HG03520 (cell line): ENCODE results near the gene LRRC8E.
"Not testable (repeated sequence)": the region's sequence is repeated elsewhere in the genome, so short reads cannot be mapped to it uniquely, and the experiment has no call there.

ENCODE experiments used
- ATAC-seq: cut with Tn5 transposase; IDR thresholded peaks from one replicate; pipeline ENCODE4 v1.9.1; 2021; ENCODE audit warnings: mild to moderate bottlenecking, moderate library complexity; ENCODE audit not compliant: unreplicated experiment

LRRC8E gene

DNA sequence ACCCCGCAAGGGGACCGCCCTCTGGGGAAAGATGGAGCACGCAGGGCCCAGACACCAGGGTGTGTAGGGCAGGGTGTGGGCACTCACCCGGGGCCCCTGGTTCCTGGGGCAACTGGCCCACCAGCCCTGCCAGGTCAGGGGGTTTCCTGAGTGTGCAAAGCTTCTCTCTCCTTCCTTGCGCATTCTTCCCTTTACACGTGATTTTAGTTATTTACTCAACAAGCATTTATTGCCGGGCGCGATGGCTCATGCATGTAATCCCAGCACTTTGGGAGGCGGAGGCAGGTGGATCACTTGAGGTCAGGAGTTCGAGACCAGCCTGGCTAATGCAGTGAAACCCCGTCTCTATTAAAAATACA is 34.6 kb upstream of the LRRC8E start:
- ATAC-seq: no peak

DNA sequence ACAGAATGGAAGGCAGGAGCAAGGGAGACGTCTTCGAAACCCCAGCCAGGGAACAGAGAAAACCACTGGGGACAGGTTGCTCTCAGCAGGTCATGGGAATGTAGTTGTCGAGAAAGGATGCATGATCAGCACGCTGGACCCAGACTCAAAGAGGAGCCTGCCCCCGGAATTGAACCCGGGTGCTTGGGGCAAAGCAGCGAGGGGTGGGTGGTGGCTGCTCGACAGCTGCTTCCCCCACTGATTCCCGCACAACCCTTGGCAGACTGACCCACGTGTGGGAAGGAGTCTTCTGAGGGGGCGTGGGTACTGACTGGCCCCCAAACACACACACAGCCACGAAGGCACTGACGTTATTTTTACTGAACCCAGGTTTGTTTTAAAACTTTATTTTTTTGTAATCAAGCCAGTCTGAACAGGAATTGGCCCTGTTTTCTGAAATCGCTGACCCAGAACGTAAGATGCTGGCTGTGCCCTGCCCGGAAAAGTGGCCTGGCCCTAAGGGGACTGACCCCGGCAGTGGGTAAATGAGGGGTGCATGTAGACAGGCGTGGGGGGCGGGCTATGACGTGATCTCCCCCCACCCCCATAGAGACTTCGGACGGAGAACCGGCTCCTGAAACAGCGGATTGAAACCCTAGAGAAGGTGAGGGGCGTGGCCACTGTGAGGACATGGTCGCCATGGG is 32.7 kb upstream of the LRRC8E start:
- no peak for ATAC-seq

DNA sequence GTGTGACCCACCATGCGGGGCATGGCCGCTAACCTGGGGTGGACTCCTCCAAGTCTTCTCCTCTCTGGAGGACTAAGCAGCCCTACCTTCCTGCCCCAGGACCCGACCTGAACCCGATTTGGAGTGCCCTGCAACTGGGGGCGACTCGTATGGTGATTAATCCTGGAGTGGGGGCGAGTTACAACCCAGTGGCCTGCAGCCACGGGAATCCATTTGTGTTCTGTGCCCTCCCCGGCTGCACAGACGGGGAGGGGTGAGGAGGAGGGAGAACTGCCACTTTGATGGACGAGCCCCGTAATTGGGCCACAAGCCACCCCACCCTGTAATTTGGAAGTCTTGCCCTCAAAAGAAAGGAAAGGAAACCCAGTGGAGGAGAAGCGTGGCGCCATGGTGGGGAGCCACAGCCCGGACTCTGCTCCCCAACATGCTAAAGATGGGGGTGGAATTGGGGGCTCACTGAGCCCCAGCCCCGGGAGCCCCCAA is 32.2 kb upstream of the LRRC8E start:
- ATAC-seq: no peak

DNA sequence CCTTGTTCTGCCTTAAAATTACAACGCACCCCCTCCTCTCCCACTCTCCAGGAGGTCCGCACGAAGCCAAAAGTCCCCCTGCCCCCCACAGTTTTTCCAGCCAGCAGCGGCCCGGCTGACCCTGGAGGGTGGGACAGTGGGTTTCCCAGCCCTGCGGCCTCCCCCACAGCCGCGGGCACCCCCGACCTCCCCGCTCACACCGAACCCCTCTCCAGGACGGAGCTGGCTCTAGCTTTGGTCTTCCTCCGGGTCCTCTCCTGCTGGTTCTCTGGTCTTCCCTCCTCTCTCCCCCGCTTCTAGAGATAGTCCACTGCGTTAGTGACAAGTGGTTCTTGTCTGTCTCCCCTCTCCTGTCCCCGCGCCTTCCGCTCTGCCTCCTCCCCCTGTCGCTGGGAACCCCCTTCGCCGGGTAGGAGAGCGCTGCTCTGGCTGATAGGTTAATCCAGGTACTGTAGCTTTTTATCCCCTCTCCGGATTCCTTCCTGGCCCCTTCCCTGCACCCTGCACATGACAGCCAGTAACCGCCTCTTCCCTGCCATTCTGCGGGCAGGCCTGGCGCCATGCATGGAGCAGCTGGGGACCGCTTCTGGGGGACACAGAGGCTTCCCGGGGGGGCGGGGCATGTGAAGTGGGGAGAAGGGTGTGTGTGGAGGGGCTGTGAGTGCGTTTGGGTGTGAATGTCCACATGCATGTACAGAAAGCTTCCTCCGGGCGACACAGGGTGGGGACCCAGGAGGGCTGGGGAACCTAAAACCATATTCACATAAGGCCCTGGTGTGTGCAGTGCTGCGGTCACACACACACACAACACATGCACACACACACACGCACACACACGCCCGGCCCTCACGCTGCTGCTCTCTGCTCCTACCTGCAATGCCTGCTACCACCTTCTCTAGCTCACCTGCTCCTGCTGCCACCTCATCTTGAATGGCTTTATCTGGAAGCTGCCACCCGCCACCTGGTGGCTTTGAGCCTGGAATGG is 31.3 kb upstream of the LRRC8E start:
- no peak for ATAC-seq

DNA sequence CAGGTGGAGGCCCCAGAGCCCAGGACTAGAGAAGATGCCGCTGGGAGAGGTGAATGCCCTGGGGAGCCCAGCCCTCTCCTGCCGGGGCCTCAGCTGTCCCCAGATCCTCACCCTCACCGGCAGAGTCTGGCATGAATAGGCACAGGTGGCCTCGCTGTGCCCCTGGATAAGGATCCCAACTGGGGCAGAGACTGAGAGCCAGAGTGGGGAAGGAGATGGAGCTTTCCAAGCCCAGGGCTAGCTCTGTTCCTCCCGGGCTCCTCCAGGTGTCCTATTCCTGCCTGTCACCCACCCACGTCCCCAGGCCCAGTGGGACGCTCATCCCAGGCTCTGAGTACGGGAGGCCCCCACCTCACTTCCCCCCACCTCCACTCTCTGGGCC is 30.6 kb upstream of the LRRC8E start:
- ATAC-seq: no peak

DNA sequence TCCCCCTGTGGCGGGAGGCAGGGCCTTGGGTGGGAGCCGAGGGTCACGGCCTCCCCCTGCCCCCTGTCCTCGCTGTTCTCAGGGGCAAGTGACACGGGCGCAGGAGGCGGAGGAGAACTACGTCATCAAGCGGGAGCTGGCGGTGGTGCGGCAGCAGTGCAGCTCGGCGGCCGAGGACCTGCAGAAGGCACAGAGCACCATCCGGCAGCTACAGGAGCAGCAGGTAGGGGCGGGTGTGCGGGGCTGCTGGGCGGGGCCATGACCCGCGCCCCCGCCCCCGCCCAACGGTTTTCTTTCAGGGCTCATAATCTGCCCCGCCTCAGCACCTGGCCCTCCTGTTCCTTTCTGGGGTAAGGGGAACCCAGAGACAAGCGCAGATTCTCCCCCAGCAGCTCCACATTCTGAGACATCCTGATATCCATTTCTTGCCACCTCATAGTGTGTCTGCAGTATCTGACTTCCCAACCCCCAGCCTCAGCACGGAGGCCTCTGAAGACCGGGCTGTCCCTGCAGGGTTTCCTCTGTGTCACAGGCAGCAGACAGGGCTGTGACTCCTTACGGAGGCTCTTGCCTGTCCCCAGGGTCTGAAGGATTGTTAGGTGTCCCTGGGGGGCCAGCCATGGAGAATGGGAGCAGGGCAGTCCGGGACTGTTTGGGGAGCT is 30.1 kb upstream of the LRRC8E start:
- no peak for ATAC-seq

DNA sequence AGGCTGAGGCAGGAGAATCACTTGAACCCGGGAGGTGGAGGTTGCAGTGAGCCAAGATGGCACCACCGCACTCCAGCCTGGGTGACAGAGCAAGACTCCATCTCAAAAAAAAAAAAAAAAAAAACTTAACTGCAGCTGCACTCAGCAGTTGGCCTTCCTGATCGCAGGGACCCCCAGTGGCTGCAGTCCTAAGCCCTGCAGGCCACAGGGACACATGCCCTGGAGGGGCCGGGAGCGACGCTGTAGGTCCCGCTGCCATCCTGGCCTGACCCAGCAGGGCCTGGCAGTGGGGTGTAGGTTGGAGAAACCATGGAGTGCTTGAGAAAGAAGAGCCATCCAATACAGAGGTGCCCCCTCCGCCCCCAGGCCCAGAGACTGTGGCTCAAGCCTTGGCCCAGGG is 29.2 kb upstream of the LRRC8E start:
- not testable (repeated sequence) for ATAC-seq

DNA sequence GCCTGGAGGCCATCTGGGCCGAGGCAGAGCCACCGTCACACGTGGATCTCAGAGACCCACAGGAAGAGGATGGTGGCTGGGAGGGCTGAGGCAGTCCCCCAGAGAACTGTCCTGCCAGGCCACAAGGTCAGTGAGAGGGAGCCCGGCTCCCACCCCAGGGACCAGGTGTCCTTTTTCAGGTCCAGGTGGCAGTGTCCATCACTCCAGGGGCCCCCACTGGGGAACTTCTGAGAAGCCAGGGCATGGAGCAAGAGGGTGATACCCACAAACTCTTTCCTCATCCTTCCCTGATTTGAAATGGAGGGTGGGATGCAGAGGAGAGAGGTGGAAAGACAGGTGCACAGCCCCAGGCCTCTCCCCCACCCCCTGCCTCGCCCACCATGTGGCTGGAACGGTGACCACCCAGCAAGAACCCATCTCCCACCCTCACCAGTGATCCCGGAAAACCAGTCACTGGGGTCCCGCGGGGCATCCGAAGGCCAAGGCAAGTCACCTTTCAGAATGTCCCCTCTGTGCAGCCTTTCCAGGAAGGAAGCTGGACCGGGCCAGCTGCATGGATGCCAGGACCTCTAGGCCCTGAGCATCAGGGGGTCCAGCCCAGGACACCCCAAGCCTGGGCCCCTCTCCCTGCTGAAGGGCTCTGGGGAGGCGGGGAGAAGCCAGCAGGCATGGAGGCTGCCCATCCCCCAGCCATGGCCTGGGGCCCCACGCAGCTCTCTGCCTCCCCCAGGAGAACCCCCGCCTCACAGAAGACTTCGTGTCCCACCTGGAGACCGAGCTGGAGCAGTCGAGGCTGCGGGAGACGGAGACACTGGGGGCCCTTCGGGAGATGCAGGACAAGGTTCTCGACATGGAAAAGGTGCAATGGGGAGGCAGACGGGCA is 28.2 kb upstream of the LRRC8E start:
- no peak for ATAC-seq

DNA sequence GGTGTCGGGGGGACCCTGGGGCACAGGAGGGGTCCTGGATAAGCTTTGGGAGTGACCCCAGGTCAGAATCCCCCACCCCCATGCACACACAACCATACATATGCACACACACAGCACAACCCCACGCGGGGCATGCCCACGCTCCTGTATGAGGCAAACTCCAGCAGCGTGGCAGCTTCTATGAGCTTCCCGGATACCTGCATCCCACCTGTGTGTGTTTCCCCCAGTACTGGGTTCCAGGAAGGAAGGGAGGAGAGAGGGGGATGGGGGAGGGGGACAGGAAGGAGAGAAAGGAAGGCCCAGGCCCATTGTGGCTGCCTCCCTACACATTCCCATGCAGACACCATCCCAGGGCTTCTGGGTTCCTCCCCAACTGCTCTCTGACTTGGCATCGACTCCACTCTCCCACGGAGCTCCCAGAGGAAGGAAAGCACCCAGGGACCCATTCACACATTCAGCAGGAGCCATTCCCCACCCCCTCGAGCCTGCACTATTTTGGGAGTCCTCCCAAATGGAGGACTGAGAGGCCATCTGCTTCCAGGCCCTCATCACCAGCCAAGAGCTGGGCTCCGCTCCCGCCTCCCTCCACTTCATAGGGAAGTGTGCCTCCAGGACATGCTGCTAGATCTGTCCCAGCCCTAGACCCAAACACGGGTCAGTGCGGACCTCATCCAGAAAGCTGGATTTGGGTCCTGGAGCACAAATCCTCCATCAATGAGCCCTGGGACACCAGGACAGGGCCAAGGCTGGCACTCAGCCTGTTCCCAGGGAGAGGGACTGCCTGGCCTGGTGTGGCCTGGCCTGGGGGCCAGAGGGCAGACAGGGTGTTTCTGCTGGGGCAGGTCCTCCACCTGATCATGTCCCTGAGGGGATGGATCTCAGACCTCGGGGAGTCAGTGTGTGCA is 27.3 kb upstream of the LRRC8E start:
- ATAC-seq: no peak

DNA sequence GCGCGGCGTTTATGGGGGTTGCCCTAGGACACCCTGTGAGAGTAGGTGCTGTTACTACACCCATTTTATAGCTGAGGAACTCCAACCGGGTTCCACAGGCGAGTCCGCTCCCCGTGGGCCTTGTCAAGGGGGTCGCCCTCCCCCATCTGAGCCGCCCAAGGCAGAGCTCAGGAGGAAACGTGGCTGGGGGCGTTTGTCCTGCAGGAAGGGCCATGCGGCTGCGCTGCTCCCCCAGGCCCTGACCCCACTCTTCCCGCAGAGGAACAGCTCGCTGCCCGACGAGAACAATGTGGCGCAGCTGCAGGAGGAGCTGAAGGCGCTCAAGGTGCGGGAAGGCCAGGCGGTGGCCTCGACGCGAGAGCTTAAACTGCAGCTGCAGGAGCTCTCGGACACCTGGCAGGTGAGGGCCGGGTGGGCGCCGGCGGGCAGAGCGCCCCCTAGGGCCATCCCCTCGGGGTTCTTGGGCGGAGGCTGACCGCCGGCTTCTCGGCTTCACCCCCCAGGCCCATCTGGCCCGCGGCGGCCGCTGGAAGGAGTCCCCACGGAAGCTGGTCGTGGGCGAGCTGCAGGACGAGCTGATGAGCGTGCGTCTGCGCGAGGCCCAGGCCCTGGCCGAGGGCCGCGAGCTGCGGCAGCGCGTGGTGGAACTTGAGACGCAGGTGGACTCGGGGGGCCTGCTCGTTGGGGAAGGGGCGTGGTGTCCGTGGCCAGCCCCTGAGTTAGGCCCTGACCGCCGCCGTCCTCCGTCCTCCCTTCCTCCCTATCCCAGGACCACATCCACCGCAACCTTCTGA is 26.5 kb upstream of the LRRC8E start:
- no peak for ATAC-seq

DNA sequence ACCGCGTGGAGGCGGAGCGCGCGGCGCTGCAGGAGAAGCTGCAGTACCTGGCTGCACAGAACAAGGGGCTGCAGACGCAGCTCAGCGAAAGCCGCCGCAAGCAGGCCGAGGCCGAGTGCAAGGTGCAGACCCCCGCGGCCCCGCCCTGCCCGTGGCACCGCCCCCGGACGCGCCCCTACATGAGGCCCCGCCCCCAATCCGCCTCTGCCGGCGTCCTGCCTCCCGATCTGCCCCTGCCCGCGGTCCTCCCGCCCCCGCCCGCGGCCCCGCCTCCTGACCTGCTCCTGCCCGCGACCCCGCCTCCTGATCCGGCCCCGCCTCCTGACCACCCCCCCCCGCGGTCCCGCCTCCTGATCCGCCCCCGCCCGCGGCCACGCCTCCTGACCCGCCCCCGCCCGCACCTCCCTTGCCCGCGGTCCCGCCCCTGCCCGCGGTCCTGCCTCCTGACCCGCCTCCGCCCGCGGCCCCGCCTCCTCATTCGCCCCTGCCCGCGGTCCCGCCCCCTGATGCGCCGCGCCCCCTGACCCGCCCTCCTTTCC is 25.8 kb upstream of the LRRC8E start:
- no peak for ATAC-seq

DNA sequence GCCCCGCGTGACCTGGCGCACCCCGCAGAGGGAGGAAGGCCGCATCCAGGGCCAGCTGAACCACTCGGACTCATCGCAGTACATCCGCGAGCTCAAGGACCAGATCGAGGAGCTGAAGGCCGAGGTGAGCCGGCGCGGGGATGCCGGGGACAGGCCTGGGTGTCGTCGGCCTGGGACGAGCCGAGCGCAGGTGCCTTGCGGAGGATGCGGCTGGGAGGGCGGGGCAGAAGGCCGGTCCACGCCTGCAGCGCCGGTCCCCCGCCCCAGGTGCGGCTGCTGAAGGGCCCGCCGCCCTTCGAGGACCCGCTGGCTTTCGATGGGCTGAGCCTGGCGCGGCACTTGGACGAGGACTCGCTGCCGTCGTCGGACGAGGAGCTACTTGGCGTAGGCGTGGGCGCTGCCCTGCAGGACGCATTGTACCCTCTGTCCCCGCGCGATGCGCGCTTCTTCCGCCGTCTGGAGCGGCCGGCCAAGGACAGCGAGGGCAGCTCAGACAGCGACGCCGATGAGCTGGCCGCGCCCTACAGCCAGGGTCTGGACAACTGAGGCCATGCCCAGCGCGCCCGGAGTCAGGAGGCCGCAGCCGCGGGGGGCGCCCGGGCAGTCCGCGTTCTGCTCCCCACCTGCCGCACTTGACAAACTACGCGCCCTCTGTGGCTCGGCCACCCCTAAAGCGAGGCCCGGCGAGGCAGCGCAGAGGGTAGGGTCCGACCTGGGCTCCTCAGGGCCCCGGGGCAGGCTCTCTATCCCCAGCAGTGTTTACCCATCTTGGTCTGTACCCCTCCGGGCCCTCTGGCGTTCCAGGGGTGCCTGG is 24.9 kb upstream of the LRRC8E start:
- no peak for ATAC-seq

DNA sequence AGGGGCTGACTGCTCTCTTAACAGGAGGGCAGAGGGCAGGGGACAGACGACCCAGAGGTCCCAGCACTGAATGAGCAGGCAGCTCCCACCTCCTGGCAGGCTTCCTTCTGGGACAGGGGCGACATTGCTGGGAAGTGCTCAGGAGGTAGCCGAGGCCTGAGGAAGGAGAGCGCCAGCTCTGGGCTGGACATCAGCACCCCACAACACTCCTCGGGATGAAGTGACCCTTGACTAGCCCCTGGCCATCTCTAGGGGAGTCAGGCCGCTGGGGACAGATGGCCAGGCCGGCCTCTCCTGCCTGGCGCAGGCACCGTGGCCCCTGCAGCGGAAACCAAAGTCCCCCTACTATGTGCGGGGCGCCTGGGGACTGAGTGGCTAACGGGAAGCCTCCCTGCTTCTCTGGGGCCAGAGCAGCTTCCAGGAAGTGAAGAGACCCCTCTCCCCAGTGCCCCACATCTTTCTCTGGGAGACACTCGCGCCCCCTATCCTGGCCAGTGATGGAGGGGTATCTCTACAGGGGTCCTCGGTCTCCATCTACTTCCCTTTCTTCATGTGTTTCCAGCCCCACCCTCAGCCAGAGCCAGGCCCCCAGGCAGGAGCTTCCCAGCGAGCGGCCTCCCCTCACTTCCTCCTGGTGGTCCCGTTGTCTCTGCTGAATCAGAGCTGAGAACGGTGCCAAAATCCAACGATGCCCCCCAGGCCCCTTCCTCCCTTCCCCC is 24.2 kb upstream of the LRRC8E start:
- no peak for ATAC-seq

DNA sequence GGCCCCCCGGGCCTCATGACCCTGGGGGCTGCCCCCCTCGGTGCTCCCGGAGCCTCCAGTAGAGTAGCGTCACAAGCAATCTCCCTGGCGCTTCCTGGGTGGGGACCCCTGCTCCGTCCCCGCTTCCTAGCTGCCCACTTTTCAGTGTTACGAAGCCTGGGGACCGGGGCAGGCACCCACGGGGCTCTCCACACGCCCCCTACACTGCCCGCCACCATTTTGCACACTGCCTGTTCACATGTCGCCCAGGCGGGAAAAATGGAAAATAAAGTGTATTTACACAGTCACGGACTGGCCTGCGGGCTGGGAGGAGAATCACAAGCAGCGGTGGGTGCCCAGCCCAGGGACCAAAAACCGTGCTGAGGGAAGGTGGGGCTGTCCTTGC is 23.6 kb upstream of the LRRC8E start:
- ATAC-seq: no peak

DNA sequence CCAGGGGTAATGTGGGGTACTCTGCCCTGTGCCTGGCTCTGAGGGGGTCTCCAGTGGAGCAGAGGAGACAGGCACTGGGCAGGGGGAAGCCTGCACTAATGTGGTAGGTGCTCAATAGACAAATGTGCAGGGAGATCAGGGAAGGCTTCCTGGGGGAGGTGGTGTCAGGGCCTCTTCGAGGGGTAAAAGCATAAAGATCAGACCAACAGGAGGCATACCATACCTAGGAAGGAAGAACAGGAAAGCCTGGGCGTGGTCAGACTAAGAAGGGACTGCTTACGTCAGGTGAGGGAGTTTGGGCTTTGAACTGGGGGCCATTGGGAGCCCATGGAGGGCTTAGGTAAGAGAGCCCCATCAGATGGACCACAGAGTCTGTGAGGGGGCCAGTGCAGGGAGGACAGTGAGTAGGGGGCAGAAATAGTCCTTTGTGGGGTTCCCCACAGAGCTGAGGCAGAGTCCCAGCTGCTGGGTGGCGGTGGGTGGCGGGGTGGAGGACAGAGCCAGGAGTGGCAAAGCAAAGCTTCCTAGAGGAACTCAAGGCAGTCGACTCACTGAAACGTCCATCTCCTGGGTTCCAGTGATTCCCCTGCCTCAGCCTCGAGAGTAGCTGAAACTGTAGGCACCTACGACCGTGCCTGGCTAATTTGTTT is 22.9 kb upstream of the LRRC8E start:
- ATAC-seq: no peak

DNA sequence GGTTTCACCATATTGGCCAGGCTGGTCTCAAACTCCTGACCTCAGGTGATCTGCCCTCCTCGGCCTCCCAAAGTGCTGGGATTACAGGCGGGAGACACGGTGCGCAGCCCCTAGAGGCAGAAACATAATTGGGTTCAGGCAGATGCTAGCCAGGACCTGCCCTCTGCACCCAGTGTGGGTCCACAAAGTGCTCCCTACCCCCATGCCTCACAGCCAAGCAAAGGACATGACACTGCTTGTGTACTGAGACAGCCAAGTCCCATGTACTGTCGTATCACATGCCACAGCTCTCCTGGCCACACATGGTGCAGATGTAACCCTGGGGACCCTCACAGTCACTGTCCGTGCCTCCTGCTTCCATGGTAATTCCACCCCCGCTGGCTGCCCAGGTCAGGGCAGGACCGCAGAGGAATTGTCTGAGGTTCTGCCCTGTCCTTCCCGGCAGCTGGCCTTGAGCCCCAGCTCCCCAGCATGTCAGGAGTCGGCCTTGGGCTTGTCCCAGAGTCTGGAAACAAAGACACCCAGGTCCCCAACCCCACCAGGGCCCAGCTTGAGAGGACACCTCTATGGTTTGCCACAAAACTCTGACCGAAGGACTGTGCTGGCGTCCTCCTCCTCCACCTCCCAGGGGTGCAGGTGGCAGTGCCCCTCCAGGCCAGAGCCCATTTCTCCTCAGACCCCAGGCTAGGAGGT is 21.8 kb upstream of the LRRC8E start:
- no peak for ATAC-seq
